Stimulated activated CD8-positive, alpha-beta memory T cell treated with anti-CD3 and anti-CD28 coated beads, Interleukin-12 subunit alpha, Interleukin-12 subunit beta, amount 100 ng/mL, for 24 hours (primary cell): Measurements from ENCODE around the gene SLC25A13.
"Not testable (repeated sequence)": the region's sequence is repeated elsewhere in the genome, so short reads cannot be mapped to it uniquely, and the experiment has no call there.

Source experiments
- DNase-seq: peaks from one replicate; pipeline ENCODE4 v3.0.0-alpha.2; 2020; ENCODE audit errors: extremely low read depth

SLC25A13 gene, protein sequence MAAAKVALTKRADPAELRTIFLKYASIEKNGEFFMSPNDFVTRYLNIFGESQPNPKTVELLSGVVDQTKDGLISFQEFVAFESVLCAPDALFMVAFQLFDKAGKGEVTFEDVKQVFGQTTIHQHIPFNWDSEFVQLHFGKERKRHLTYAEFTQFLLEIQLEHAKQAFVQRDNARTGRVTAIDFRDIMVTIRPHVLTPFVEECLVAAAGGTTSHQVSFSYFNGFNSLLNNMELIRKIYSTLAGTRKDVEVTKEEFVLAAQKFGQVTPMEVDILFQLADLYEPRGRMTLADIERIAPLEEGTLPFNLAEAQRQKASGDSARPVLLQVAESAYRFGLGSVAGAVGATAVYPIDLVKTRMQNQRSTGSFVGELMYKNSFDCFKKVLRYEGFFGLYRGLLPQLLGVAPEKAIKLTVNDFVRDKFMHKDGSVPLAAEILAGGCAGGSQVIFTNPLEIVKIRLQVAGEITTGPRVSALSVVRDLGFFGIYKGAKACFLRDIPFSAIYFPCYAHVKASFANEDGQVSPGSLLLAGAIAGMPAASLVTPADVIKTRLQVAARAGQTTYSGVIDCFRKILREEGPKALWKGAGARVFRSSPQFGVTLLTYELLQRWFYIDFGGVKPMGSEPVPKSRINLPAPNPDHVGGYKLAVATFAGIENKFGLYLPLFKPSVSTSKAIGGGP

DNA sequence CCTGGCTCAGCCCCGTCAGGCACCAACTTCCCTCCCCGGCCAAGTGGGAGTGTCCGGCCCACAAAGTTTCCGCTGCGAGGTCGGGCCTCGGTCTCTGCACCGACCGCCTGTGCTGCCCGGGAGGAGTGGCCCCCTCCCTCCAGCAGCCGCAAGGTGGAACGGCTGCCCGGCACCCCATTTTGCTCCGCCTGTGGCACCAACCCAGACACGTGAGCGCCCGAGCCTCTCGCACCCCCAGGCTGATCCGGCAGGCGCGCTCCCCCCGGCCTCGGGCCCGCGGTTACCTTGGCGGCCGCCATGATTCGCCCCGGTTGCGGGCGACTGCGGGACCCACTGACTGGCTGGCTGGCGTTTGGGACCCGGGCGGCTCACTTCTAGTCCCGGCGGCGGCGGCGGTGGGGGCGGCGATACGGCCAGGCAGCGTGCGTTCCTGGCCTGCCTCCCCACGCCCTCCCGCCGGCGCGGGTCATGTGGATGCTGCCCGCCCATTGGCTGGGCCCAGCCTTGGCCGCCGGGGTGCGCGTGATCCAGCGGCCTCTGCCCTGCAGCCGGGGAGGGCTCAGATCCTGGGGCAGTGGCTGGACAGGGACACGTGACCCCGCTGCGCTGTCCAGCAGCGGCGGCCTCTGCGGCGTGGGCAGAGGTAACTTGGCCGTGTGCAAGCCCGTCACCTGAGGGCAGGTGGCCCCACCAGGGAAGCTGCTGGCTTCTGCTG is at the start of gene SLC25A13:
TSS of gene SLC25A13 (minus strand) at position 441 of the 715 bp plus-strand sequence. CDS start at position 299, 142 bp downstream.
- DNase-seq, result peak; percentile 39

DNA sequence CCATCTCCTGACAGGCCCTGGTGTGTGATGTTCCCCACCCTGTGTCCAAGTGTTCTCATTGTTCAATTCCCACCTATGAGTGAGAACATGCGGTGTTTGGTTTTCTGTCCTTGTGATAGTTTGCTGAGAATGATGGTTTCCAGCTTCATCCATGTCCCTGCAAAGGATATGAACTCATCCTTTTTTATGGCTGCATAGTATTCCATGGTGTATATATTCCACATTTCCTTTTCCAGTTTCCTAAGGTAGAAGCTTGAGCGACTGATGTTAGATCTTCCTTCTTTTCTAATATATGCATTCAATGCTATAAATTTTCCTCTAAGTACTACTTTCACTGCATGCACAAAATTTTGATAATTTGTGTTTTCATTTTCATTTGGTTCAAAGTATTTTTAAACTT is 44.0 kb upstream of the SLC25A13 start:
- not testable (repeated sequence) for DNase-seq

DNA sequence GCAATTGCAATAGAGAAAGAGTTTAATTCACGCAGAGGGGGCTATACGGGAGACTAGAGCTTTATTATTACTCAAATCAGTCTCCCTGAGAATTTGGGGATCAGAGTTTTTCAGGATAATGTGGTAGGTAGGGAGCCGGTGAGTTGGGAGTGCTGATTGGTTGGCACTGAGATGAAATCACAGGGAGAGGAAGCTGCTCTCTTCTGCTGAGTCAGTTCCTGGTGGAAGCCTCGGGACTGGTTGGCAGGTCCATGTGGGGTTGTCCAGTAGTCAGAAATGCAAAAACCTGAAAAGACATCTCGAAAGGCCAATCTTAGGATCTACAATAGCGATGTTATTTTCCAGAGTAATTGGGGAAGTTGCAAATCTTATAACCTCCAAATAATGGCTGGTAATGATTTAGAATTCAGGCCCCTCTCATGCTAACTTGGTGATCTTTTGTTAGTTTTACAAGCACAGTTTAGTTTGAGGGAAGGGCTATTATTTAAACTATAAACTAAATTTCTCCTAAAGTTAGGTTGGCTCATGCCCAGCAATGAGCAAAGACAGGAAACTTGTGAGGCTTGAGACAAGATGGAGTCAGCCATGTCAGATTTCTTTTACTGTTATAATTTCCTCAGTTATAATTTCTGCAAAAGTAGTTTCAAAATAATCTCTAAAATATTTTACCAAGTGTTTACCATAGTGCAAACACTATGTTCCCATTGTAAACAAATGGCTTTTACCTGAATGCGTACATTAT is 39.4 kb upstream of the SLC25A13 start:
- no peak for DNase-seq

DNA sequence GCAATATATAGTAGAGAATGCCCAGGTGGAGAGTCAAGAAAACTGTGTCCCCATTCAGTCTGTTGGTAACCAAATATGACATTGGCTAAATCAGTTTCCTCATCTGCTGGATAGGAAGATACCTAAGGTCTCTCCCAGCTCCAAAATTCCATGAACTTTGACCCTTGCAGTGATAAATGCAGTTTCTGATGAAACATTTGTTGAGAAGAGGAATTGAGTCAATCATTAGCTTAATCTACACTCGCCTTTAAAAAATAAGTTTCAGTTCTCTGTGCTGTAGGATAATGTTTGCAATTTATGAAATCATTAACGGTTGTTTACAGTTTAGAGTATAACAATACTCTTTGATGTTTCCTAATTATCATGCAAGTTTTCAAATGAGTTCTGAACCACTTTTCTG is 38.0 kb upstream of the SLC25A13 start:
- DNase-seq, result no peak

DNA sequence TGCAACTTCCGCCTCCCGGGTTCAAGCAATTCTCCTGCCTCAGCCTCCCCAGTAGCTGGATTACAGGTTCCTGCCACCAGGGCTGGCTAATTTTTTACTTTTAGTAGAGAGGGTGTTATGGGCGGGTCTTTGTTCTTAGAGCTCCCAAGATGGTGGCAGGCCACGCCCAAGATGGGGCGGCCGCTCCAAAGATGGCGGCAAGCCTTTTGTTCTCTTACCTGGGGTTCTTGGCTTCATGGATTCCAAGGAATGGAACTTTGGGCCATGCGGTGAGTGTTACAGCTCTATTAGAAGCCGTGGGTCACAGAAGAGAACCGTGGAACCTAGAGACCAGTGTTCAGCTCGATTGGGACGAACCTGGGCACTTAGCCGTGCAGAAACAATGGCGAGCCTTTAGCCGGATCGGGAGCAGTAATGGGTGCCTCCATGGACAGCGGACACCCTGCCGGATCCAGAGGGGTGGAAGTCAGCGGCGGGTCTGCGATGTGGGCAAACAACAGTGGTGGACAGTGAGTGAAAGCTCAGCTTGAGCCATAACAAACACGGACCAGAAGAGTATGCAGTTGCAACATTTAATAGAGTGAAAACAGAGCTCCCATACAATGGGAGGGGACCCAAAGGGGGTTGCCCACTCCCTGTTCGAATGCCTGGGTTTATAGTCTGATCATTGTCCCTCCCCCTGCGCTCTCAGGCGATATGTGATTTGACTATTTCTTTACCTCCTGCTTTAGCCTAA is 36.5 kb upstream of the SLC25A13 start:
- not testable (repeated sequence) for DNase-seq

DNA sequence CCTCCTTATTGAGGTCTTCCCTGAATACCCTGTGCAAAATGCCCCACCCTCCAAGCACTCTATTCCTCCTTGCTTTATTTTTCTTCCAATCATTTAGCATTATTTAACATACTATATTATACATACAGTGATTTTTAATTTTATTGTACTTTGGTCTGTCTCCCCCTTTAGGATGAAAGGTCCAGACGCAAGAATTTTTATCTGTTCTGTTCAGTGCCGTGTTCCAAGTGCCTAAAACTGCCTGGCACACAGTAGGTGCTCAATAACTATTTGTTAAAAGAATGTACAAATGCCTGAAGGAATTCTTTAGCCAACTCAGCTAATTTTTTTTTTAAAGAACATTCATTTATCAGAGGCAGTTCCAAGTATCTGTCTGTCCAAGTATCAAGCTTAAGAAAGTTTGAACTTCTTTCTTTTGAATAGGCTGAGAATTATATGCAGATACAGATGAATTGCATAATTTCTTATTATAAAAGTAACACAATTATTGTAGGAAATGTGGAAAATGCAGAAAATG is 34.1 kb upstream of the SLC25A13 start:
- DNase-seq, result no peak

DNA sequence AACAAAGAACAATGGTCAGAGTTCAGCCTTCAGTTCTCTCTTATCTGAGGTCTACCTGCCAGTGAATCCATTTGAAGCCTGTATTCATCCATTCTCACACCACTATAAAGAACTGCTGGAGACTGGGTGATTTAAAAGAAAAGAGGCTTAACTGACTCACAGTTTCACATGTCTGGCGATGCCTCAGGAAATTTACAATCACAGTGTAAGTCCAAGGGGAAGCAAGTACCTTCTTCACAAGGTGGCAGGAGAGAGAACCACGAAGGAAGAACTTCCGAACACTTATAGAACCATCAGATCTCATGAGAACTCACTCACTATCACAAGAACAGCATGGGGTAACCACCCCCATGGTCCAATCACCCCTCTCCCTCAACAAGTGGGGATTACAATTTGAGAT is 33.0 kb upstream of the SLC25A13 start:
- no peak for DNase-seq

DNA sequence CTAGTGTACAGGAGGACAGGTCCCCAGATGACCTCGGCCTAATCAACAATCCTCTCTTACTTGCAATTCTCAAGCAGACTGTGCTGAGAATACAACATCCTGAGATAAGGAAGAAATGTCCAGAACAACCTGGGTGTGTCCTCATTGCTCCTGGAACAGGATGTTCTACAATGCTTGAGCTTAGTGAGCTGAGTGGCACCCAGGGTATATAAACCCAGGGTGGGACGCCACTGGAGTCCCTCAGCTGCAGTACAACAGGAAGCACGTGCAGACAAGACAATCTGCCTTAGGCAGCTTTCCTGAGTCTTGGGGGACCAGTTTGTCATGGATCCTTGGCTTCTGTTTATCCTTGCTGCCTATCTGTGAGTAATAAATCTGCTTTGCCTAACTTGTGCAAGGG is 27.7 kb upstream of the SLC25A13 start:
- no peak for DNase-seq

DNA sequence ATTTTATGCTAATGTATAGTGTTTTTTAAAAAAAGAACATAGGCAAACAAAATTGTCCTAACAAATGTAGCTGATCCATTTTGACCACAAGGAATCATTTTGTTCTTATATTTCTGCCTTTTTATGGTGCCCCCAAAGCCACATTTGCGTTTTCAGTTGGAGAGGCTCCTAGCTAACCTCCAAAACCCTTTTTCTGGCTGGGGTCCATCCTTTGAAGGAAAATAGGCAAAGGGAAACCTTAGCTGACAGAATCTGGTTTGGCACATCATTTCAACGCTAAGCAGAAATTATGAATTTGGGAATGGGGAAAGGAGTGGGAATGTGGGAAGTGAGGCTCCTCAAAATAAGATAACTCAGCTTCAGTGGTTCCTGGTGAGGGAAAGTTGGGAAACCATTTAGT is 25.6 kb upstream of the SLC25A13 start:
- no peak for DNase-seq

DNA sequence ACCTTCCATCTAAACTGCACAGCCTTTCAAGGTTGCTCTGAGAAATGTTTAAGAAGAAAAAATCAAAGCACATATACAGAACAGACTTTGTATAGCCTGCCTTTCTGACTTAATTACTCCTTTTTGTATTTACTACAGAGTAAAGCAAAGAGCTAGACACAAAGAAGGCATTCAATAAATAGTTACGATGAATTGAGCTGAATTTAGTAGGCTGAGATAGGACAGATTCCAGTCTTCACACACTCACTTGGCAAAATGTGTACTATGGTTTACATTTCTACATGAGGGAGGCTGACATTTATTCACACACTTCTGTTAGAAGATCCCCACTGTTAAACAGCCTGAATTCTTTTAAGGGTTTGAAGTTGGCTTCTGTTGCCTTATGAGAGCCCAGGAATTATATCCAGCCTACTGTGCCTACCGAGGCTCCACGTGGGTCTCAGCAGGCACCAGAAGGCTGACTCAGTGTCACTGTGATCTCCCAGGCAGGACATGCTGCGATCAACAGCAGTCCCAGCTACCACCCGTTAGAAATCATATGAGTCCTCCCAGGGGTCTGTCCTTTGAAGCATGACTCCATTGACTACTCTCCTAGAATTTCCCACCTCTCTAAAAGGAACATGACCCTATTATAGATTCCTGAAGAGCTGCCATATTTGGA is 24.5 kb upstream of the SLC25A13 start:
- no peak for DNase-seq

DNA sequence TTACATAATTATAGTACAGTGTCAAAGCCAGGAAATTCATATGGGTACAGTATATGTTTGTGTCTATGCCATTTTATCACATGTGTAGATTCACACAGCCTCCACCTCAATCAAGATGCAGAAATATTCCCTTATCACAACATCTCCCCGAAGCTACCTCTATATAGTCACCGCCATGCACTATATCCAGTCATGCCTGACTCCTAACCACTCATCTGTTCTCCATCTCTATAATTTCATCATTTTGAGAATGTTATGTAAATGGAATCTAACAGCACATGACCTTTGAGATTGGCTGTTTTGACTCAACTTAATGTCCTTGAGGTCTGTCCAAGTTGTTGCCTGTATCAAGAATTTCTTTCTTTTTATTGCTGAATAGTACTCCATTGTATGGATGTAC is 22.3 kb upstream of the SLC25A13 start:
- no peak for DNase-seq

DNA sequence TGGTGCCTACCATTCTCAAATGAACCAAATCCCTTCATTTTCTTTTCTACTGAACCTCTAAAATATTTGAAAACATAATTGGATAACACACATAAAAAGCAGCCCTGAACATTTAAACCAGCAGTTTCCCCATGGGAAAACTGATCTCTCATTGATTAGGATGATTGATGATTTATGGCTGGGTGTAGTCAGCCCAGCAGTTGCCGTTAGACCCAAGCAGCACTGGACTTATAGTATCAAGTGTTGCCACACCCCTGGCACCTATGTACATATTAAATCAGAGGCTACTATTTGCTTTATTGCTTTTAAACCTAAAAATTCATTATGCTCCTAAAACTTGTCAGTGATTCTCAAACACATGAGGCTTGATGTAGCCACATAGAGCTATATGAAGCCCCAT is 20.2 kb upstream of the SLC25A13 start:
- DNase-seq, result no peak

DNA sequence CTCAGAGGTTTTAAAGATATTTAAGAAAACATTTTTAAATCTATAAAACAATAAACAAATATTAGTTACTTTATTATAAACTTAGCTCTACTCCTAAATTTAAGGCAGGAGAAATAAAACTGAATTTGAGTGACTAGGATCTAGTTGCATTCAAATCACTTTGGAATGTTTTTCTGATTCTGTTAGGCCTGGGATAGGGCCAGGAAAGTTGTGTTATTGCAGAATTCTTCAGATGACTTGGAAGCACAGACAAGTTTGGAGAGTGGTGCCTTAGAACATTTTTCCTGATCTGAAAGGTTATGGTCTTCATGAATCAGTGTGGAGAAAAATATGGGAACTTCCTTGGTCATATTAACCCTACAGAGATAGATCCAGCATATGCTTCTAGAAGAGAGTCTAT is 15.6 kb upstream of the SLC25A13 start:
- DNase-seq, result no peak

DNA sequence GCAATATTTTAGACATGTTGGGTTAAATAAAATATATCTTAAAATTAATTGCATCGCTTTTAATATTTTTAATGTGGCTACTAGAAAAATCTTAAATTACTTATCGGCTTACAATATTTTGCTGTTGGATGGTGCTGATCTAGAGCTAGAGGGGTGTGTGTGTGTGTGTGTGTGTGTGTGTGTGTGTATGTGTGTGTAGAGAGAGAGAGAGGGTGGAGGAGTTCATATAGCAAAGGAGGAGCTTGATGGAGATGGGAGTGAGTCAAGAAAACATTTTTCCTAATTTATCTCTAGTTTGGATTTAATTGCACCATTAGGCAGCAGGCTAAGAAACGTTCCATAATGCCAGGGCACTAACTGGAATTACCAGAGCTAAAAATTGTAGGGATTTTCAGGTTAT is 10.4 kb upstream of the SLC25A13 start:
- no peak for DNase-seq

DNA sequence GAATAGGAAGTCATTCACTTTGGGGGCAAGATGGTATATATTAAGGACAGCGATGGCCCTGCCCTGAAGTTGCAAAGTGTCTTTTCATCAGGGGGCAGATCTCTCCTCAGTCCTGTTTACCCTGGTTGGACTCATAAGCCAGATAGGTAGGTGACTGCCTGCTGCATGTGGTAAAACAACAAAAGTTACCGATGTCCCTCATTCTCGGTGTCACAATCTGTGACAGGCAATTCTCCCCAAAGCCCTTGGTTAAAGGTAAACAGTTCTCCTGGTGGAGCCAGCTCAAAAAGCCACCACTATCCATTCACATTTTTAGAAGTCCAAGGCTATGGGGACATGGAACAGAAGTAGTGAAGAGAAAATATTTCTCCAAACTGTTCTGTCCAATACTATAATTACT is 9.9 kb upstream of the SLC25A13 start:
- no peak for DNase-seq

DNA sequence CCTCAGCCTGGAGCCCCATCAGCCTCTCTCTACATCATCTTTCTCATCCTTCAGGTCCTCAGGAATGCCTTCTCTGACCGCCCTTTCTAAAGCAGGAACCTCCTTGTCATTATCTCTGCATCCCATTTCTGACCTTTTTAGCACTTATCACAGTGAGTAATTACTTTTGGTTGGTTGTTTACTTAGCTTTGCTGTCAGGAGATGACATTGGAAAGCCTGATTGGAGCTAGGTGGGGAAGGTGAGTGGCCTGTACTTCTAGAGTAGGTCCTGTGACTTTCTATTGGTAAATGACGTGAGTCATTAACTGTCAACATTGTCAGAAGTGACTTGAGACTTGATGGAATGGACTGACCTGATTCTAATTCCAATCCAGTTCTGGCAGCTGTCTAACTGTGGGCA is 9.3 kb upstream of the SLC25A13 start:
- DNase-seq, result no peak

DNA sequence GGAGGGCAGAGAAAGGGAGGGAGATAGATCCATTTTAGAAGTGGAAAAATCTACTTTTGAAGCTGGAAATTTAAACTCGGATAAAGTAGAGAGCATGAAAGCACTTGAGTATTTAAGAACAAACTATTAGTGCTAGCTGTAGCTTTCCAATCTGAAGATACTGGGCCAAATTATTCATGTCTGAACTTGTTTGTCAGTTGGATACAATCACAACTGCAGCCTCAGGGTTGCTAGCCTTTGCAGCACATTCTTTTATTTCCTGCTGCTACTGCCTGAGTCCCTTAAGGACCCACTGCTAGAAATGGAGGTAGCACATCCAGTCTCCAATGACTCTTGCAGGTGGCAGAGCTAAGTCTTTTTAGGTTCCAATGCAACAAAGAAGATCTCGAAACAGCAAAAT is 8.3 kb upstream of the SLC25A13 start:
- DNase-seq, result no peak

DNA sequence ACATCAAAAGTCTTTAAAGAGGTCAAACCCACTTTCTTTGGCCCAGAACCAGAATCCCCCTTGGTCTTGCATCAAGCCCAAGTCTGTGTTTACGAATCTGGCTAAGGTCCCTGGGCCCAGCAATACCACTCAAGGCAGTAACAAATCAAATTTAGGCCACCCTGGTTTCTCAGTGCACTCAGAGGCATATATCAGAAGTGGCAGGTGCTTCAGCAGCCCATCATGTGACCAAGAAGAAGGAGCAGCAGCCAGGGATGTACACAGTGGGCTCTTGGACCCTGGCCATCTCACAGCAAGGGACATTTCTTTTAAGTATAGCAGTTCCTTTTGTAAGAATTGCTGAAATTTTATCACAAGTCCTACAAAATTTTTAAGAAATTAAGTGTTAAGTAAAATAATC is 7.3 kb upstream of the SLC25A13 start:
- DNase-seq, result no peak

DNA sequence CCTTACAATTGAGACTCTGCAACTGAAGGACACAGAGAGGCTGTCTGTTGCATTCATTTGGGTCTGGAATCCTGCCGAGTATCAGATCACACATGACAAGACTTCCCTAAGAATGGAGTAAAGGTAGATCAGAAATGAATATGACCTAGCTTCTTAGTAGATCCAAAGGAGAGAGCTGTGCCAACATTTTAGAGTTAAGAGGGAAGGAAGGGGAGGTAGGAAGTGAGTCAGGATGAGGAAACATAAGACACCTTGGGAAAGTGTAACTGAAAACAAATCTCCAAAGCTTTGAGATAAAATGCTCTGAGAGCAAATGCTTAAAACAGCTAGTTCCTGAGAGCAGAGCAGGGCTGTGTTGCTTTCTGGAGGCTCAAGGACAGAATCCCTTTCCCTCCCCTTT is 6.1 kb upstream of the SLC25A13 start:
- DNase-seq, result no peak

DNA sequence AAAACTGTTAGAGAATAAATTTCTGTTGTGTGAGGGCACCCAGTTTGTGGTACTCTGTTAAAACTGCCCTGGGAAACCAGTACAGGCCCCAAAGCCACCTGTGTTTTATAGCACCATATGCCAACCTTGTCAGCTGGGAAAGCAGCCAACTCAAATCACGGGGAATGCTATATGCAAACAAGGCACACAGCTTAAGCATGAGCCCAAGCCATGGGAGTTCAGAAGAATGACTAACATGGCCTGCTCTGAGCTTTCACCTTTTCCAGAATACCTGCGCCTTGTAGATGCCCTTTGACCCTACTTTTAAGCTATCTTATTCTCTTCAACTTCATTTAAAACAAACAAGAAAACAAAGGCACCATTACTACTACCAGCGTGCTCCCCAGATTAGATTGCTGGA is 5.5 kb upstream of the SLC25A13 start:
- no peak for DNase-seq

DNA sequence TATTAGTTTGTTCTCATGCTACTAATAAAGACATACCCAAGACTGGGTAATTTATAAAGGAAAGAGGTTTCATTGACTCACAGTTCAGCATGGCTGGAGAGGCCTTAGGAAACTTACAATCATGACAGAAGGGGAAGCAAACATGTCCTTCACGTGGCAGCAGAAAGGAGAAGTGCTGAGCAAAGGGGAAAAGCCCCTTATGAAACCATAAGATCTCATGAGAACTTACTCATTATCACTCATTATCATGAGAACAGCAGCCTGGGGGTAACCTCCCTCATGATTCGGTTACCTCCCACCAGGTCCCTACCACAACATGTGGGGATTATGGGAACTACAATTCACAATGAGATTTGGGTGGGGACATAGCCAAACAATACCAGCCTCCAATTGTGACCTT is 4.9 kb upstream of the SLC25A13 start:
- not testable (repeated sequence) for DNase-seq
